A673 (cell line): ENCODE results near the gene NR5A2. TPM values are rescaled to one million over a fixed set of nuclear protein-coding genes. Genes with fewer than 3 reads are reported as not detected.

ENCODE experiments used
- BruUV-seq: library from RNA; stranded (reverse); fragments of 400-500 nt; replicated peaks from 2 replicates; lab custom pipeline; 2021; lab: Mats Ljungman, UMichigan
- CTCF ChIA-PET: fragments of 300-600 bp; sonication (Branson Sonifier 250); formaldehyde crosslinking; loops from one replicate; lab custom pipeline; 2022; ENCODE audit warnings: antibody characterized with exemption; lab: Charles Lee
- POLR2A ChIA-PET: fragments of 300-600 bp; sonication (Branson Sonifier 250); formaldehyde crosslinking; loops from one replicate; lab custom pipeline; 2022; ENCODE audit warnings: antibody characterized with exemption; ENCODE audit not compliant: low non-redundant PET; lab: Charles Lee
- DNase-seq: peaks from one replicate; pipeline ENCODE4 v3.0.0-alpha.2; 2015; ENCODE audit warnings: low spot score
- H3K27ac ChIP-seq: fragments of 200-600 bp; sonication (generic); 2 replicates; pipeline ENCODE4 v1.5.1; 2016; ENCODE audit warnings: mixed run types, low read depth, mild to moderate bottlenecking, mixed read lengths, antibody characterized with exemption, low read length; ENCODE audit not compliant: poor library complexity, severe bottlenecking
- H3K27me3 ChIP-seq: fragments of 200-600 bp; sonication (generic); replicated peaks from 2 replicates; pipeline ENCODE4 v1.6.1; 2017; ENCODE audit warnings: mixed run types, low read depth, mild to moderate bottlenecking, mixed read lengths, antibody characterized with exemption, low read length; ENCODE audit not compliant: insufficient read depth, poor library complexity
- H3K36me3 ChIP-seq: fragments of 200-600 bp; sonication (generic); 2 replicates; pipeline ENCODE4 v1.6.1; 2016; ENCODE audit warnings: mixed run types, mild to moderate bottlenecking, mixed read lengths, antibody characterized with exemption, low read length; ENCODE audit not compliant: insufficient read depth, poor library complexity, severe bottlenecking
- H3K4me1 ChIP-seq: fragments of 200-600 bp; sonication (generic); 2 replicates; pipeline ENCODE4 v1.6.1; 2017; ENCODE audit warnings: mixed run types, mild to moderate bottlenecking, mixed read lengths, antibody characterized with exemption, low read length; ENCODE audit not compliant: insufficient read depth, poor library complexity, severe bottlenecking
- H3K4me3 ChIP-seq: fragments of 200-600 bp; sonication (generic); 2 replicates; pipeline ENCODE4 v1.5.1; 2016; ENCODE audit warnings: low read depth, mixed run types, mild to moderate bottlenecking, mixed read lengths, low read length; ENCODE audit not compliant: poor library complexity, severe bottlenecking
- H3K9me3 ChIP-seq: fragments of 200-600 bp; sonication (generic); 2 replicates; pipeline ENCODE4 v1.6.1; 2016; ENCODE audit warnings: mixed run types, low read depth, mild to moderate bottlenecking, mixed read lengths, antibody characterized with exemption, low read length; ENCODE audit not compliant: poor library complexity, severe bottlenecking
- CTCF ChIP-seq: fragments of 300-800, 200-600 bp; sonication (generic); conservative IDR thresholded peaks from 2 replicates; pipeline ENCODE4 v1.5.1; 2017; ENCODE audit warnings: low read depth, mild to moderate bottlenecking, antibody characterized with exemption, low read length, moderate library complexity, mixed read lengths
- EZH2 ChIP-seq: fragments of 200-600 bp; sonication (generic); IDR thresholded peaks from 2 replicates; pipeline ENCODE4 v1.6.1; 2017; ENCODE audit warnings: borderline replicate concordance, low read depth, mild to moderate bottlenecking, mixed read lengths, antibody characterized with exemption, low read length; ENCODE audit not compliant: poor library complexity, severe bottlenecking
- intact Hi-C: fragments of 100-400 bp; cut with micrococcal nuclease; formaldehyde crosslinking; loops from one replicate; pipeline ENCODE4 v1.10.0; 2022; ENCODE audit not compliant: unreplicated experiment
- total RNA-seq: library from RNA; stranded (reverse); gene quantifications from 2 replicates; pipeline ENCODE4 v1.2.3, GENCODE V29; 2021

NR5A2 gene
- total RNA-seq, 1 experiment from 2014 or later = not detected

- Histone ChIP-seq H3K4me3 (no peak overlapping the region), H3K36me3 (no peaks in the 10 kb centered on the region), H3K9me3 (no peaks in the 10 kb centered on the region), H3K4me1 (peaks cover 3% of the 10 kb centered on the region), H3K27ac (no peak overlapping the region), H3K27me3 (no peaks in the 10 kb centered on the region)
- no peak for TF ChIP-seq EZH2
- TF ChIP-seq CTCF = no peak
- intact Hi-C loops = no loop called here
- BruUV-seq = no TSS peak
- CTCF ChIA-PET = no interaction called here
- no peak for DNase-seq
- POLR2A ChIA-PET = no interaction called here
Measured at GRCh38 chr1:200162877-200163276, 135.4 kb downstream of the NR5A2 start.

GRCh38 chr1:200163911-200164310 lies 136.4 kb downstream of the NR5A2 start:
- no peak overlapping the region for H3K4me3 ChIP-seq
- ChIA-PET POLR2A (no interaction called here), CTCF (no interaction called here)
- H3K36me3 ChIP-seq = no peaks in the 10 kb centered on the region
- no TSS peak for BruUV-seq
- no peak overlapping the region for H3K27ac ChIP-seq
- intact Hi-C loops = no loop called here
- no peaks in the 10 kb centered on the region for H3K27me3 ChIP-seq
- TF ChIP-seq EZH2 (no peak), CTCF (no peak)
- H3K4me1 ChIP-seq = no peaks in the 10 kb centered on the region
- DNase-seq = no peak
- no peaks in the 10 kb centered on the region for H3K9me3 ChIP-seq

- Histone ChIP-seq H3K36me3 (no peaks in the 10 kb centered on the region), H3K27me3 (no peaks in the 10 kb centered on the region), H3K4me1 (no peaks in the 10 kb centered on the region), H3K9me3 (no peaks in the 10 kb centered on the region), H3K4me3 (no peak overlapping the region), H3K27ac (no peak overlapping the region)
- POLR2A ChIA-PET = no interaction called here
- intact Hi-C loops = no loop called here
- no peak for TF ChIP-seq CTCF
- TF ChIP-seq EZH2 = no peak
- CTCF ChIA-PET = no interaction called here
- no TSS peak for BruUV-seq
- no peak for DNase-seq
Measured at GRCh38 chr1:200165493-200166220, 138.1 kb downstream of the NR5A2 start.
